Activated B cell treated with CpG ODN at 0.5 μM for 24 hours (primary cell): ENCODE measurements around the gene CCDC88B. TPM values are rescaled to one million over a fixed set of nuclear protein-coding genes. Genes with fewer than 3 reads are reported as not detected.

Experiments
- ATAC-seq: fragments of 200-7000 bp; cut with Tn5 transposase; one replicate; pipeline ENCODE4 v1.10.0; 2021; ENCODE audit warnings: low read depth, mild to moderate bottlenecking, moderate library complexity
- CTCF ChIA-PET: fragments of 350-600 bp; sonication (Branson Sonifier 250); formaldehyde crosslinking; loops from one replicate; lab custom pipeline; 2021; ENCODE audit warnings: antibody characterized with exemption; lab: Charles Lee
- POLR2A ChIA-PET: fragments of 350-600 bp; sonication (Branson Sonifier 250); formaldehyde crosslinking; loops from one replicate; lab custom pipeline; 2021; ENCODE audit warnings: antibody characterized with exemption; lab: Charles Lee
- DNase-seq: peaks from one replicate; pipeline ENCODE4 v3.0.0; 2022
- H3K27ac Mint-ChIP-seq: one replicate; pipeline ENCODE4 v1.8.0; 2020; ENCODE audit warnings: mixed read lengths
- H3K27me3 Mint-ChIP-seq: one replicate; pipeline ENCODE4 v1.8.0; 2021; ENCODE audit warnings: mixed read lengths
- H3K36me3 Mint-ChIP-seq: one replicate; pipeline ENCODE4 v1.8.0; 2021; ENCODE audit warnings: low read depth, mixed read lengths
- H3K4me1 Mint-ChIP-seq: one replicate; pipeline ENCODE4 v1.8.0; 2021; ENCODE audit warnings: mixed read lengths
- H3K4me3 Mint-ChIP-seq: one replicate; pipeline ENCODE4 v1.8.0; 2020; ENCODE audit warnings: mild to moderate bottlenecking, mixed read lengths
- H3K9me3 Mint-ChIP-seq: one replicate; pipeline ENCODE4 v1.8.0; 2020; ENCODE audit warnings: mixed read lengths
- intact Hi-C: fragments of 100-400 bp; cut with micrococcal nuclease; formaldehyde crosslinking; loops from one replicate; pipeline ENCODE4 v1.15.1; 2024
- total RNA-seq: library from RNA; stranded (reverse); gene quantifications from 2 replicates; pipeline ENCODE4 v1.2.3, GENCODE V29; 2022
- TF ChIP-seq, protein P1 (sequence below): fragments of 200-600 bp; IDR thresholded peaks from one replicate; pipeline ENCODE4 v1.8.0; 2022; ENCODE audit warnings: antibody characterized with exemption, mild to moderate bottlenecking

CCDC88B gene
- total RNA-seq, 1 donor from 2014 or later = 201 TPM

DNA sequence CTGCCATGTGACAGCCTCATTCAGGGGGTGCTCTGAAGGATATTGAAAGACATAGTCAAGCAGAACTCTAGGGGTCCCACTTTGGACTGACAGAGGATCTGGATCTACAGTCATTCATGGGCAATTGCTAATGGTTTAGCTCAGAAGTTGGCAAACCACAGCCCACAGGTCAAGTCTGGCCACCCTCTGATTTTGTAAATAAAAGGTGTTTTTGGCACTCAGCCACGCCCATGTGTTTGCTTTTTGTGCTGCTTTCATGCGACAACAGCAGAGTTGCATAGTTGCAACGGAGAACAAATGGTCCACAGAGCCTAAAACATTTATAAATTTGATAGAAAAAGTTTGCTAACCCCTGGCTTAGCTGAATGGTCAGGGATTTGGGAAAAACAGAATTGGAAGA, 60.7 kb downstream of the CCDC88B start:
- TF ChIP-seq, protein P1, sequence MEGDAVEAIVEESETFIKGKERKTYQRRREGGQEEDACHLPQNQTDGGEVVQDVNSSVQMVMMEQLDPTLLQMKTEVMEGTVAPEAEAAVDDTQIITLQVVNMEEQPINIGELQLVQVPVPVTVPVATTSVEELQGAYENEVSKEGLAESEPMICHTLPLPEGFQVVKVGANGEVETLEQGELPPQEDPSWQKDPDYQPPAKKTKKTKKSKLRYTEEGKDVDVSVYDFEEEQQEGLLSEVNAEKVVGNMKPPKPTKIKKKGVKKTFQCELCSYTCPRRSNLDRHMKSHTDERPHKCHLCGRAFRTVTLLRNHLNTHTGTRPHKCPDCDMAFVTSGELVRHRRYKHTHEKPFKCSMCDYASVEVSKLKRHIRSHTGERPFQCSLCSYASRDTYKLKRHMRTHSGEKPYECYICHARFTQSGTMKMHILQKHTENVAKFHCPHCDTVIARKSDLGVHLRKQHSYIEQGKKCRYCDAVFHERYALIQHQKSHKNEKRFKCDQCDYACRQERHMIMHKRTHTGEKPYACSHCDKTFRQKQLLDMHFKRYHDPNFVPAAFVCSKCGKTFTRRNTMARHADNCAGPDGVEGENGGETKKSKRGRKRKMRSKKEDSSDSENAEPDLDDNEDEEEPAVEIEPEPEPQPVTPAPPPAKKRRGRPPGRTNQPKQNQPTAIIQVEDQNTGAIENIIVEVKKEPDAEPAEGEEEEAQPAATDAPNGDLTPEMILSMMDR = no peak
- no peak for DNase-seq
- H3K9me3 Mint-ChIP-seq = no peaks in the 10 kb centered on the region
- no peak overlapping the region for H3K4me3 Mint-ChIP-seq
- peaks cover 14% of the 10 kb centered on the region for H3K27me3 Mint-ChIP-seq
- POLR2A ChIA-PET = no interaction called here
- CTCF ChIA-PET = no interaction called here
- H3K36me3 Mint-ChIP-seq = no peaks in the 10 kb centered on the region
- no peak overlapping the region for H3K27ac Mint-ChIP-seq
- ATAC-seq = no peak
- intact Hi-C loops = no loop called here
- H3K4me1 Mint-ChIP-seq = peaks cover 1% of the 10 kb centered on the region

DNA sequence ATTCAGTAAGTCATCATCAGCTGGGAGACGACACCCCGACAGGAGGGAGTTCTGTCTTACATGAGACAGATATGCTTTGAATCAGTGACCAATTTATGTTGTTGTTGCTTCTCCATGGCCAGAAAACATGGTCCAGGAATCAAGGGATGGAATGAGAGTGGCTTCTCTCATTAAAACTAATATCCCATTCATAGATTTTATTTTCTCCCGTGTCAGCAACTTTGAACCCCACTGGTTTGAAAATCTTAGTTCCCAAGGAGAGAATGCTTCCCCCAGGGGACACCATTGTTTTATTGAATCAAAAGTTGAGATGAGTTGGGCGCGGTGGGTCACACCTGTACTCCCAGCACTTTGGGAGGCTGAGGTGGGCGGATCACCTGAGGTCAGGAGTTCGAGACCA, 61.8 kb downstream of the CCDC88B start:
- Mint-ChIP-seq H3K9me3 (no peaks in the 10 kb centered on the region), H3K27me3 (peaks cover 11% of the 10 kb centered on the region), H3K4me3 (no peak overlapping the region), H3K27ac (no peak overlapping the region), H3K4me1 (no peaks in the 10 kb centered on the region), H3K36me3 (no peaks in the 10 kb centered on the region)
- CTCF ChIA-PET = no interaction called here
- TF ChIP-seq, protein P1 = no peak
- intact Hi-C loops = no loop called here
- DNase-seq (no peak), ATAC-seq (no peak)
- POLR2A ChIA-PET = no interaction called here

DNA sequence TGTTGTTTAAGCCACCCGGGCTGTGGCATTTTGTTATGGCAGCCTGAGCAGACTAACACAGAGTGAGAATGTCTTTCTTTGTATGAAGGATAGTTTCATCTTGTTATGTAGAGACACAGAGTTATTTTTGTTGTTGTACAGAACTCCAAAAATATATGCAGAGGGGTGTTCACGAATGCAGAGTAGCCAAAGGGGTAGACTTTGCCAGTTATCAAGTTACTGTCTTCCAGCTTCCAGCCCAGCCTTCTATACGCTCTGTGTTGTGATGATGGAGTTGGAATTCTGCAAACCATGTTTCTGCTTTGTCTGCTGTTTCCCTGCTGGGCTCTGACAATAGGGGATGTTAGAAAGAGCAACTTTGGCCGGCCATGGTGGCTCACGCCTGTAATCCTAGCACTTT, 63.1 kb downstream of the CCDC88B start:
- no peak overlapping the region for H3K4me3 Mint-ChIP-seq
- H3K9me3 Mint-ChIP-seq = no peaks in the 10 kb centered on the region
- H3K36me3 Mint-ChIP-seq = no peaks in the 10 kb centered on the region
- ATAC-seq = no peak
- no peak overlapping the region for H3K27ac Mint-ChIP-seq
- DNase-seq = no peak
- ChIA-PET CTCF (no interaction called here), POLR2A (no interaction called here)
- H3K27me3 Mint-ChIP-seq = peaks cover 9% of the 10 kb centered on the region
- TF ChIP-seq, protein P1 = no peak
- intact Hi-C loops = no loop called here
- H3K4me1 Mint-ChIP-seq = no peaks in the 10 kb centered on the region

DNA sequence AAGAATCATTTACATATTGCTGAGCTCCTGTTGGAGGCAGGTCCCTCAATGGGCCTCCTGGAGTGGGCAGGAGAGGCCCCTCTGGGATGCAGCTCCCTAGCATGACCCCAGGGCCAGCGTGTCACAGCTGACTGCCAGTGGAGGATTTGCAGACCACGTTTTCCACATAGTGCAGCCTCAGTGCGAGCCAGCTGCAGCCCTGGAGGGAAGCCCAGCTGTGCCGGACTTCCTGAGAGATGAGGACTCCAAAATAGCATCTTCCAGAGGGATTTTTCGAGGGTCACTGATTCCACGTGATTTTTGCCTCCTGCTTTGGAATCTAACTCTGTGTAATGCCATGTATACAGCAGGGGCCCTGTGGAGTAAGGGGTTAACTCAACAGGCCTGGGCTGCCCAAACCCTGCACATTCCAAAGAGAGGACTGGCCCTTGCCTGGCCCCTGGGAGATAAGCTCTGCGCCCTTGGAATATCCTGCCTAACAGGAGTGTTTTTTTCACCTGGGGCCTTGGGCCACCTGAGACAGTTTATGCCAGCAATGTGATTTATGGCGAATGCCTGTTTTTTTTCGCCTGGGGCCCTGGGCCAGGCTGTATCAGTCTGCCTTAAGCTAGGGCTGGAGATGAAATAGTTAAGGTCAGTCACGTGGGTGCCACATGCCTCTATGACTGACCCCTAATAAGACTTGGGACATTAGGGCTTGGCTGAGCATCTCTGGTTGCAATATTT, 66.4 kb downstream of the CCDC88B start:
- Mint-ChIP-seq H3K4me3 (no peak overlapping the region), H3K27ac (no peak overlapping the region), H3K4me1 (no peaks in the 10 kb centered on the region), H3K27me3 (peaks cover 15% of the 10 kb centered on the region), H3K36me3 (no peaks in the 10 kb centered on the region), H3K9me3 (no peaks in the 10 kb centered on the region)
- no peak for DNase-seq
- POLR2A ChIA-PET = no interaction called here
- TF ChIP-seq, protein P1 = no peak
- CTCF ChIA-PET = no interaction called here
- ATAC-seq = no peak
- intact Hi-C loops = no loop called here

Other genes with a start within 250 kb of the CCDC88B start
- gene MACROD1, start 174.1 kb upstream of the CCDC88B start, total RNA-seq = 4.5 and 5.5 TPM in 2 replicates
- gene STIP1, start 154.0 kb upstream of the CCDC88B start, total RNA-seq = 155 and 159 TPM in 2 replicates
- 154 and 169 TPM in 2 replicates for gene FERMT3, start 133.5 kb upstream of the CCDC88B start, total RNA-seq
- 50.6 and 51.3 TPM in 2 replicates for gene TRPT1, start 114.0 kb upstream of the CCDC88B start, total RNA-seq
- gene NUDT22, start 113.9 kb upstream of the CCDC88B start, total RNA-seq = 81.0 and 95.3 TPM in 2 replicates
- 47.5 and 53.3 TPM in 2 replicates for gene DNAJC4, start 109.7 kb upstream of the CCDC88B start, total RNA-seq
- gene VEGFB, start 105.6 kb upstream of the CCDC88B start, total RNA-seq = 86.7 and 97.4 TPM in 2 replicates
- 31.4 and 39.4 TPM in 2 replicates for gene FKBP2, start 99.1 kb upstream of the CCDC88B start, total RNA-seq
- 112 and 127 TPM in 2 replicates for gene PPP1R14B, start 93.3 kb upstream of the CCDC88B start, total RNA-seq
- gene PLCB3, start 88.7 kb upstream of the CCDC88B start, total RNA-seq = 7.9 and 8.1 TPM in 2 replicates
- 21.7 and 26.6 TPM in 2 replicates for gene BAD, start 55.5 kb upstream of the CCDC88B start, total RNA-seq
- gene GPR137, start 54.4 kb upstream of the CCDC88B start, total RNA-seq = 48.6 and 53.1 TPM in 2 replicates
- gene KCNK4, start 48.9 kb upstream of the CCDC88B start, total RNA-seq = 0.24 and 0.44 TPM in 2 replicates
- gene CATSPERZ, start 39.8 kb upstream of the CCDC88B start, total RNA-seq = not detected in 2 replicates
- 44.8 and 48.3 TPM in 2 replicates for gene ESRRA, start 34.7 kb upstream of the CCDC88B start, total RNA-seq
- gene TRMT112, start 22.6 kb upstream of the CCDC88B start, total RNA-seq = 156 and 175 TPM in 2 replicates
- gene PRDX5, start 22.1 kb upstream of the CCDC88B start, total RNA-seq = 73.6 and 85.8 TPM in 2 replicates
- 18.0 and 22.6 TPM in 2 replicates for gene RPS6KA4, start 19.0 kb downstream of the CCDC88B start, total RNA-seq
- not detected in 2 replicates for gene SLC22A11, start 215.7 kb downstream of the CCDC88B start, total RNA-seq